ENCODE data around the gene CES4A.

CES4A gene

DNA sequence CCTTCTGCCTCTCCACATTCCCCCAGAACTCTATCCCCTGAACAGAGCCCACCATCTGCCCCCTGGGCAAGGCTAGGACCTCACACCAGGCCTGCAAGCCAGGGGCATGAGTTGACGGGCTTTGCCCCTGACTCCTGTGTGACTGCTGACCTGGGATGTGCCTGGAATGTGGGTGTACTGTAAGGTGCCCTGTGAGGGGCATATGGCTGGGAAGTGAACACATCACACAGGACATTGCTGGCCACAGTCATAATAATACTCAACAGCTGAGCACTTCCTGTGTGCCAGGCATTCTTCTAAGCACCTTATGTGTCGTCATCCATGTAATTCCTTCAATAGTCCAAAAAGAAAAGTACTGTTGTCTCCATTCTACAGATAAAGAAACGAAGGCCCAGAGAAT lies 13.3 kb downstream of the CES4A start:
- TF ChIP-seq POLR2AphosphoS5 (IDR thresholded peaks at IDR 0.05; ENCODE audit: low read depth, low read length) (no peak), PAX5 (IDR thresholded peaks at IDR 0.05; ENCODE audit: insufficient read depth, low read length, severe bottlenecking) (no peak), SPI1 (IDR thresholded peaks at IDR 0.05; ENCODE audit: low read depth, low read length) (no peak), POU2F2 (IDR thresholded peaks at IDR 0.05; ENCODE audit: low read depth, low read length) (no peak), TAF1 (IDR thresholded peaks at IDR 0.05; ENCODE audit: low read depth, low read length) (no peak), POLR2A (IDR thresholded peaks at IDR 0.05; ENCODE audit: low read depth, low read length) (no peak)
- DNase-seq (ENCODE audit: insufficient read length, low spot score), result no peak
- FAIRE-seq, result peak; percentile 40

GRCh38 chr16:67006930-67007658 lies 18.7 kb downstream of the CES4A start:
- FAIRE-seq (no peak), DNase-seq (ENCODE audit: insufficient read length, low spot score) (no peak)
- TF ChIP-seq PAX5 (IDR thresholded peaks at IDR 0.05; ENCODE audit: insufficient read depth, low read length, severe bottlenecking), result no peak
- TF ChIP-seq SPI1 (IDR thresholded peaks at IDR 0.05; ENCODE audit: low read depth, low read length), result no peak

GRCh38 chr16:67009158-67009557 lies 20.8 kb downstream of the CES4A start:
- TF ChIP-seq PAX5 (IDR thresholded peaks at IDR 0.05; ENCODE audit: insufficient read depth, low read length, severe bottlenecking), result no peak
- no peak for TF ChIP-seq SPI1 (IDR thresholded peaks at IDR 0.05; ENCODE audit: low read depth, low read length)
- no peak for TF ChIP-seq POLR2AphosphoS5 (IDR thresholded peaks at IDR 0.05; ENCODE audit: low read depth, low read length)
- no peak for TF ChIP-seq TAF1 (IDR thresholded peaks at IDR 0.05; ENCODE audit: low read depth, low read length)
- TF ChIP-seq POU2F2 (IDR thresholded peaks at IDR 0.05; ENCODE audit: low read depth, low read length), result no peak
- TF ChIP-seq POLR2A (IDR thresholded peaks at IDR 0.05; ENCODE audit: low read depth, low read length), result no peak
- DNase-seq (ENCODE audit: insufficient read length, low spot score) (no peak), FAIRE-seq (no peak)

- no peak for TF ChIP-seq TAF1 (IDR thresholded peaks at IDR 0.05; ENCODE audit: low read depth, low read length)
- TF ChIP-seq POU2F2 (IDR thresholded peaks at IDR 0.05; ENCODE audit: low read depth, low read length), result no peak
- TF ChIP-seq SPI1 (IDR thresholded peaks at IDR 0.05; ENCODE audit: low read depth, low read length), result no peak
- TF ChIP-seq POLR2AphosphoS5 (IDR thresholded peaks at IDR 0.05; ENCODE audit: low read depth, low read length), result no peak
- no peak for TF ChIP-seq PAX5 (IDR thresholded peaks at IDR 0.05; ENCODE audit: insufficient read depth, low read length, severe bottlenecking)
- TF ChIP-seq POLR2A (IDR thresholded peaks at IDR 0.05; ENCODE audit: low read depth, low read length), result no peak
- DNase-seq (ENCODE audit: insufficient read length, low spot score), result no peak
- FAIRE-seq, result no peak
These were observed 22.9 kb downstream of the CES4A start for GRCh38 chr16:67011274-67011673.

DNA sequence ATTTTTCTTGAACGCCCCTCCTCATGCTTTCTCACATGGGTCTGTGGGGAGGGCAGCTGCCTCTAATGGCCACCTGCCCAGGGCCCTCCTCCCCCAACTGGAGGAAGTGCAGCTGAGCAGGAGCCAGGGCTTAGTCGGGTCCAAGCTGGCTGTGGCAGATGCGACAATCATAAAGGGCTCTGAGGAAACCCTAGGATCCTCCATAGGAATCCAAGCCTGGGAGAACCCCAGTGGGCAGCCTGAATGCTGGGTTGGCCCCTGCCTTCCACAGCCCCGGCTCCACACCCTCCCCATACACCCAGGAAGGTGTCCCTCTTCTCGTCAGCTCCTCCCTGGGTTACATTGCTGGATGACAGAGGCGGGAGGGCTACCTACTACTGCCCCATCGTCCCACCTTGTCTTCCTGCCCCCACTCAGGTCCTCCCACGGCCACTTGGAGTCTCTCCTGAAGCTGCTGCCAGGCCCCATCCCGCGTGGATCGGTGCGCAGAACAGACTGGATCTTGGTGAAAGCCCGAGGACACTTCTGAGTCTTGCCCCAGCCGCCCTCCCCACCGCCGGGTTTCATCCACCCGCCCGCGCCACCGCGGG lies 24.9 kb downstream of the CES4A start:
- TF ChIP-seq POLR2AphosphoS5 (IDR thresholded peaks at IDR 0.05; ENCODE audit: low read depth, low read length), result no peak
- DNase-seq (ENCODE audit: insufficient read length, low spot score) (no peak), FAIRE-seq (no peak)

DNA sequence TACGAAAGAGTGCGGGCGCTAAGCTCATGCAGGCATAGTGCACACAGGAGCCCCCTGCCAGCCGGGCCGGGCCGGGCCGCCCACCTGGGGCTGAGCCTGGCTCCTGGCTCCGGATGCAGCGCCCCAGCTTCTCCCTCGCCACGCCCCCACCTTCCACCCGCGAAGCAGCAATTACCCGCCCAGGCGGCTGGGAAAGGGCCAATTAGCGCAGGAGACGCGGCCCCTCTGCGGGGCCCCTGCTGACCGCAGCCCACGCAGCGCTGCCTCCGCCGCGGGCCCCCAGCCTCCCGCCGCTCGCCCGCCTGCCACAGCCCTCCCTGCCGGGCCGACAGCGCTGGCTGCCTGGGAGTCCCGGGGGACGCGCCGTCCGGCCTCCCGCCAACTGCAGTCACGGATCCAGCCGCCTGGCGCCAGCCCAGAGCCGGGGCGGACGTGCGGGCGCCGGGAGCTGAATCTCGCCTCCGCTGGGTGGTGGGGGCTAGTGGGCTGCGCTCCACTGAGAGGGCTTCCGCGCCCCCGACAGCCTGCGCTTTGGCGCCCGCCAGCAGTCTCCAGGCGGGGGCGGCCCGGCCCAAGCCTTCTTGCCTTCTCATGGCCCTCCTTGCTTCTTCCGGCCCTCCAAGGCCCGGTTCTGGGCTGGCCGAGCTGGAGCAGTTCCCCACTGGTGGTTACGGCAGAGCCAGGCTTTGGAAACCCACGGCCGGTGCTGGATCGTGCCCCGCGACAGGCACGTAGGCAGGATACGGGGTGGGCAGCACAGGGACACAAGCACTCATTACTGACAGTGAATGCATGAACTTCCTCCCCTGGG lies 25.6 kb downstream of the CES4A start:
- DNase-seq (ENCODE audit: insufficient read length, low spot score) (peak; percentile 59), FAIRE-seq (peak; percentile 61)
- TF ChIP-seq POU2F2 (IDR thresholded peaks at IDR 0.05; ENCODE audit: low read depth, low read length) (no peak), POLR2A (IDR thresholded peaks at IDR 0.05; ENCODE audit: low read depth, low read length) (no peak), POLR2AphosphoS5 (IDR thresholded peaks at IDR 0.05; ENCODE audit: low read depth, low read length) (no peak), PAX5 (IDR thresholded peaks at IDR 0.05; ENCODE audit: insufficient read depth, low read length, severe bottlenecking) (no peak), TAF1 (IDR thresholded peaks at IDR 0.05; ENCODE audit: low read depth, low read length) (no peak), SPI1 (IDR thresholded peaks at IDR 0.05; ENCODE audit: low read depth, low read length) (no peak)

DNA sequence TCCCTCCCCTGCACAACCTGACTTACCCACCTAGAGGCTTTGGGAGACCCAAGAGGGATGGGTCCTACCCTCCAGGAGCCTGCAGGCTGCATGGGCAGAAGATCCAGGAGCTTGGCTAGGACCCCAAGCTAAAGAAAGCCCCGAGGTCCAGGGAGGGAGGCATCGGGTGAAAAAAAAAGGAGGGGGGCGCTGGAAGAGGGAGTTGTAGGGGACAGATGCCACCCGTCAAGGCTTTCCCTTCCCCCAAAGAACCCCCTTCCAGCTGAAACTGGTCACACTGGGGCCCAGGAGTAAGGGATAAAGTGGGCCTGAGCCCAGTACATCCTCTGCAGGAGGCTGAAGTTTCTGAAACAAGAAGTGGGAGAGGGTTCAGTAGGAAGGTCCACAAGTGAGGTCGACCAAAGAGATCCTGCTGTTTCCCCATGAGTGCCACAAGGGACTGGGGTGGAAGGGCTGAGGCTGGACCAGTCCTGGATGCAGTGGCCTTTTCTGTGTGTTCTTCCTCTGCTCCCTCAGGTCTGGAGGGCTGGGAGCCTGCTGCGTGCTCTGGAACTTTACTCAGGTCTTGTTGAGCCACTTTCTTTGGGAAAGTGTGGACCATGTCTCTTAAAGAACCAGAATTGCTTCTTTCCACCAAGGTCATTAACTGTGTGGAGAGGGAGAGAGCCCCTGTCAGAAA lies 26.4 kb downstream of the CES4A start:
- no peak for DNase-seq (ENCODE audit: insufficient read length, low spot score)
- peak; percentile 16 for FAIRE-seq

DNA sequence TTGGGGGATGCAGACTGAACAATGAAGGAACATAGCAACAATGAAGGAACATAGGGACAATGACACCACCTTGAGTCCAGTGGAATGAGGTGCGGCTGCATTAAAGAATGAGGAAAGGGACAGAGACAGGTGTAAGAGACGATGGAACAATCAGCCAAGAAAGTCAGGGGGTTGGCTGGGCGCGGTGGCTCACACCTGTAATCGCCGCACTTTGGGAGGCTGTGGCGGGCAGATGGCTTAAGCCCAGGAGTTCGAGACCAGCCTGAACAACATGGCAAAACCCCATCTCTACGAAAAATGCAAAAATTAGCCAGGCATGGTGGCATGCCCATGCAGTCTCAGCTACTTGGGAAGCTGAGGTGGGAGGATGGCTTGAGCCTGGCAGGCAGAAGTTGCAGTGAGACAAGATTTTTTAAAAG lies 26.9 kb downstream of the CES4A start:
- FAIRE-seq, result peak; percentile 28
- no peak for DNase-seq (ENCODE audit: insufficient read length, low spot score)
- TF ChIP-seq PAX5 (IDR thresholded peaks at IDR 0.05; ENCODE audit: insufficient read depth, low read length, severe bottlenecking) (no peak), POU2F2 (IDR thresholded peaks at IDR 0.05; ENCODE audit: low read depth, low read length) (no peak), POLR2A (IDR thresholded peaks at IDR 0.05; ENCODE audit: low read depth, low read length) (no peak), TAF1 (IDR thresholded peaks at IDR 0.05; ENCODE audit: low read depth, low read length) (no peak), SPI1 (IDR thresholded peaks at IDR 0.05; ENCODE audit: low read depth, low read length) (no peak), POLR2AphosphoS5 (IDR thresholded peaks at IDR 0.05; ENCODE audit: low read depth, low read length) (no peak)

More for the DNA sequence above, 26.4 kb downstream of the CES4A start:
- TF ChIP-seq POLR2A (IDR thresholded peaks at IDR 0.05; ENCODE audit: low read depth, low read length) (no peak), SPI1 (IDR thresholded peaks at IDR 0.05; ENCODE audit: low read depth, low read length) (no peak), POU2F2 (IDR thresholded peaks at IDR 0.05; ENCODE audit: low read depth, low read length) (no peak), TAF1 (IDR thresholded peaks at IDR 0.05; ENCODE audit: low read depth, low read length) (no peak), POLR2AphosphoS5 (IDR thresholded peaks at IDR 0.05; ENCODE audit: low read depth, low read length) (no peak), PAX5 (IDR thresholded peaks at IDR 0.05; ENCODE audit: insufficient read depth, low read length, severe bottlenecking) (no peak)

DNA sequence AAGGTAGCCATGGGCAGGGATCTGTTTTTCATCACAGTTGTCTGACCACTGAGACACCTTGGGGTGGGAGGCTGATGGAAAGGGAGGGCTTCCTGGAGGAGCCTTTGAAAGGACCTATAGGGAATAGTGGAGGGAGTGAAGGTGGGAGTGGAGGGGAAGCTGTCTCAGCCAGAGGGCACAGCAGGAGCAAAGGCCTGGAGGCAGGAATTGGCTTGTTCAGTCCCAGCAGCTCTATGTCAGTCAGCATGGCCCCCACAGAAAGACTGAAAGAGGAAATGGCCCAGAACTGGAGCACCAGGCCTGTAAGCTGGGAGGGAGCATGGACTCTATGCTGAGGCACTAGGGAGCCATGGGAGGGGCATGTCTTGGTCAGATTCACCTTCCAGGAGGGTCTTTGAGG lies 27.8 kb downstream of the CES4A start:
- DNase-seq (ENCODE audit: insufficient read length, low spot score) (no peak), FAIRE-seq (no peak)
- TF ChIP-seq PAX5 (IDR thresholded peaks at IDR 0.05; ENCODE audit: insufficient read depth, low read length, severe bottlenecking), result no peak
- TF ChIP-seq SPI1 (IDR thresholded peaks at IDR 0.05; ENCODE audit: low read depth, low read length), result peak; percentile 62
